ENCODE measurements around the gene PCDHGA11. TPM values are rescaled to one million over a fixed set of nuclear protein-coding genes. Genes with fewer than 3 reads are reported as not detected.
A peak's percentile ranks its signal among the peaks of the same experiment; 100 is the strongest.
"Not testable (repeated sequence)": the region's sequence is repeated elsewhere in the genome, so short reads cannot be mapped to it uniquely, and the experiment has no call there.

Gene PCDHGA11
- total and polyA plus RNA-seq, 9 of the 15 experiments (the other 6 are each of a cell fraction or from before 2014, with no cell fraction given), result 0.04 to 0.07 (median 0.04) TPM; not detected in 4

DNA sequence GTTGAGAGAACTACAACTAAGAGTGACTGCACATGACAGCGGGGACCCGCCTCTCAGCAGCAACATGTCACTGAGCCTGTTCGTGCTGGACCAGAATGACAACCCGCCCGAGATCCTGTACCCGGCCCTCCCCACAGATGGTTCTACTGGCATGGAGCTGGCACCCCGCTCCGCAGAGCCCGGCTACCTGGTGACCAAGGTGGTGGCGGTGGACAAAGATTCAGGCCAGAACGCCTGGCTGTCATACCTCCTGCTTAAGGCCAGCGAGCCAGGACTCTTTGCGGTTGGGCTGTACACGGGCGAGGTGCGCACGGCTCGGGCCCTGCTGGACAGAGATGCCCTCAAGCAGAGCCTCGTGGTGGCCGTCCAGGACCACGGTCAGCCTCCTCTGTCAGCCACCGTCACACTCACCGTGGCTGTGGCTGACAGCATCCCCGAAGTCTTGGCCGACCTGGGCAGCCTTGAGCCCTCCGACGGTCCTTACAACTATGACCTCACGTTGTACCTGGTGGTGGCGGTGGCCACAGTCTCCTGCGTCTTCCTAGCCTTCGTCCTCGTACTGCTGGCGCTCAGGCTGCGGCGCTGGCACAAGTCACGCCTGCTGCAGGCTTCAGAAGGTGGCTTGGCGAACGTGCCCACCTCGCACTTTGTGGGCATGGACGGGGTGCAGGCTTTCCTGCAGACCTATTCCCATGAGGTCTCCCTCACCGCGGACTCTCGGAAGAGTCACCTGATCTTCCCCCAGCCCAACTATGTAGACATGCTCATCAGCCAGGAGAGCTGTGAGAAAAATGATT lies 36.2 kb upstream of the PCDHGA11 start:
- DNase-seq (ENCODE audit: extremely low read depth in 1 of 4, low spot score in 3 of 4) (no peak), ATAC-seq (no peak), FAIRE-seq (no peak)
- CTCF ChIA-PET (ENCODE audit: low intra/inter-chr PET ratio), result no interaction called here
- BruUV-seq (replicated peaks), result no TSS peak
- Histone ChIP-seq H3K4me2 (ENCODE audit: insufficient read depth, low read length) (no peak overlapping the region), H3K9me3 (replicated peaks; ENCODE audit: control insufficient read depth, insufficient read depth, low read depth, low read length) (no peaks in the 10 kb centered on the region), H2AFZ (ENCODE audit: low read depth, low read length) (no peak overlapping the region), H3K4me3 (no peak overlapping the region), H3K79me2 (ENCODE audit: control insufficient read depth, insufficient read depth, low read length) (no peaks in the 10 kb centered on the region), H4K20me1 (replicated peaks; ENCODE audit: control insufficient read depth, insufficient read depth, low read length) (no peaks in the 10 kb centered on the region), H3K36me3 (ENCODE audit: control insufficient read depth, insufficient read depth, low read length) (no peaks in the 10 kb centered on the region), H3K9ac (ENCODE audit: insufficient read depth in 1 of 2, low read depth in 2 of 2, low read length in 2 of 2) (no peak overlapping the region), H3K27ac (ENCODE audit: extremely low read depth, low read depth, low read length) (no peak overlapping the region), H3K27me3 (ENCODE audit: control insufficient read depth in 2 of 2, insufficient read depth in 2 of 2, low read length in 2 of 2) (peaks cover 9 to 35% of the 10 kb centered on the region in 2 experiments; a peak in 4 of 5 replicates), H3K4me1 (replicated peaks in 1 of 2; ENCODE audit: control insufficient read depth in 2 of 2, insufficient read depth in 2 of 2, low read length in 2 of 2) (peaks cover 0 to 11% of the 10 kb centered on the region in 2 experiments; a peak in 2 of 5 replicates), H3K9me1 (ENCODE audit: control insufficient read depth, insufficient read depth, low read length) (no peaks in the 10 kb centered on the region)
- in situ Hi-C loops (cut with MboI) (no loop called here), intact Hi-C loops (cut with micrococcal nuclease) (no loop called here)
- WGBS (ENCODE audit: insufficient coverage, low coverage, missing lambda C conversion rate), result 2% methylated on average over 43 of the region's 43 CpGs
- POLR2A ChIA-PET, result interaction anchor here (0.7 kb wide), 1 partner anchor 13 kb away, joined by 3 read pairs; the partner anchor contains the start of gene PCDHGB5
- no peak for TF ChIP-seq ILF3 (IDR thresholded peaks at IDR 0.05; ENCODE audit: borderline replicate concordance)

DNA sequence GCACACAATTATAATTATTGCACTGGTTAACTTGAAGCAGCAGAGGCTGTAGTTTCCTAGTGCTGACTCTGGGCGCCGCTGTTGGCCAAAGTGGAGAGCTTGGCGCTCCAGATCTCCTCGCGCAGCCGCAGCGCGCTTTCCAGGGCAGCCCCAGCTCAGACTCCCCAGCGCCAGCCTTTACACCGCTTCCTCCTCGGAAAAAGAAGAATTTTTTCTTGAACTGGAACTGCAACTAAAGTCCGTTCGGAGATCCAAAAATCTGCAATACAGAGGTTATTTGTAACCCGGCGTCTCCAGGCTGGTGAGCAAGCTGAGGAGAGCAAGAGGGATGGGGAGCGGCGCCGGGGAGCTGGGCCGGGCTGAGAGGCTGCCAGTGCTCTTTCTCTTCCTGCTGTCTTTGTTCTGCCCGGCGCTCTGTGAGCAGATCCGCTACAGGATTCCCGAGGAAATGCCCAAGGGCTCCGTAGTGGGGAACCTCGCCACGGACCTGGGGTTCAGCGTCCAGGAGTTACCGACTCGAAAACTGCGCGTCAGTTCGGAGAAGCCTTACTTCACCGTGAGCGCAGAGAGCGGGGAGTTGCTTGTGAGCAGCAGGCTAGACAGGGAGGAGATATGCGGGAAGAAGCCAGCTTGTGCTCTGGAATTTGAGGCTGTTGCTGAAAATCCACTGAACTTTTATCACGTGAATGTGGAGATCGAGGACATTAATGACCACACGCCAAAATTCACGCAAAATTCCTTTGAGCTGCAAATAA lies 33.1 kb upstream of the PCDHGA11 start, which contains the start of gene PCDHGB4:
Gene PCDHGB4 (plus strand): TSS at position 142 of the 755 bp plus-strand sequence. CDS start 187 bp downstream, at position 329.
- H3K36me3 ChIP-seq (ENCODE audit: control insufficient read depth, insufficient read depth, low read length); H4K20me1 ChIP-seq (replicated peaks; ENCODE audit: control insufficient read depth, insufficient read depth, low read length); H3K4me3 ChIP-seq; in situ Hi-C loops (cut with MboI); H3K9ac ChIP-seq (ENCODE audit: insufficient read depth in 1 of 2, low read depth in 2 of 2, low read length in 2 of 2); H3K9me3 ChIP-seq (replicated peaks; ENCODE audit: control insufficient read depth, insufficient read depth, low read depth, low read length); H2AFZ ChIP-seq (ENCODE audit: low read depth, low read length); H3K79me2 ChIP-seq (ENCODE audit: control insufficient read depth, insufficient read depth, low read length); H3K9me1 ChIP-seq (ENCODE audit: control insufficient read depth, insufficient read depth, low read length); intact Hi-C loops (cut with micrococcal nuclease); H3K4me2 ChIP-seq (ENCODE audit: insufficient read depth, low read length); CTCF ChIA-PET (ENCODE audit: low intra/inter-chr PET ratio); POLR2A ChIA-PET; BruUV-seq (replicated peaks); H3K27ac ChIP-seq (ENCODE audit: extremely low read depth, low read depth, low read length): not testable (repeated sequence)
- H3K4me1 ChIP-seq (replicated peaks in 1 of 2; ENCODE audit: control insufficient read depth in 2 of 2, insufficient read depth in 2 of 2, low read length in 2 of 2), result peaks cover 0 to 12% of the 10 kb centered on the region in 2 experiments; a peak in 2 of 5 replicates
- WGBS (ENCODE audit: insufficient coverage, low coverage, missing lambda C conversion rate), result 16% methylated on average over 15 of the region's 40 CpGs
- peak; percentile 81 for ATAC-seq
- TF ChIP-seq NRF1 (conservative IDR thresholded peaks at IDR 0.05 in 1 of 2, IDR thresholded peaks at IDR 0.05 in 1 of 2) (peak; percentile 78 to 81), RAD21 (CRISPR knock-in tag; conservative IDR thresholded peaks at IDR 0.05 in 1 of 2, IDR thresholded peaks at IDR 0.05 in 1 of 2) (peak in 1 of 2 experiments; percentile 31; a peak in 1 of 4 replicates)
- TF ChIP-seq, protein P1, sequence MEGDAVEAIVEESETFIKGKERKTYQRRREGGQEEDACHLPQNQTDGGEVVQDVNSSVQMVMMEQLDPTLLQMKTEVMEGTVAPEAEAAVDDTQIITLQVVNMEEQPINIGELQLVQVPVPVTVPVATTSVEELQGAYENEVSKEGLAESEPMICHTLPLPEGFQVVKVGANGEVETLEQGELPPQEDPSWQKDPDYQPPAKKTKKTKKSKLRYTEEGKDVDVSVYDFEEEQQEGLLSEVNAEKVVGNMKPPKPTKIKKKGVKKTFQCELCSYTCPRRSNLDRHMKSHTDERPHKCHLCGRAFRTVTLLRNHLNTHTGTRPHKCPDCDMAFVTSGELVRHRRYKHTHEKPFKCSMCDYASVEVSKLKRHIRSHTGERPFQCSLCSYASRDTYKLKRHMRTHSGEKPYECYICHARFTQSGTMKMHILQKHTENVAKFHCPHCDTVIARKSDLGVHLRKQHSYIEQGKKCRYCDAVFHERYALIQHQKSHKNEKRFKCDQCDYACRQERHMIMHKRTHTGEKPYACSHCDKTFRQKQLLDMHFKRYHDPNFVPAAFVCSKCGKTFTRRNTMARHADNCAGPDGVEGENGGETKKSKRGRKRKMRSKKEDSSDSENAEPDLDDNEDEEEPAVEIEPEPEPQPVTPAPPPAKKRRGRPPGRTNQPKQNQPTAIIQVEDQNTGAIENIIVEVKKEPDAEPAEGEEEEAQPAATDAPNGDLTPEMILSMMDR (IDR thresholded peaks at IDR 0.05 in 2 of 3, conservative IDR thresholded peaks at IDR 0.05 in 1 of 3; ENCODE audit: insufficient read depth in 2 of 3, low read depth in 1 of 3, low read length in 3 of 3), result peak; percentile 22 to 47 (median 42); a peak in 2 of 6 replicates
- TF ChIP-seq, protein P2, sequence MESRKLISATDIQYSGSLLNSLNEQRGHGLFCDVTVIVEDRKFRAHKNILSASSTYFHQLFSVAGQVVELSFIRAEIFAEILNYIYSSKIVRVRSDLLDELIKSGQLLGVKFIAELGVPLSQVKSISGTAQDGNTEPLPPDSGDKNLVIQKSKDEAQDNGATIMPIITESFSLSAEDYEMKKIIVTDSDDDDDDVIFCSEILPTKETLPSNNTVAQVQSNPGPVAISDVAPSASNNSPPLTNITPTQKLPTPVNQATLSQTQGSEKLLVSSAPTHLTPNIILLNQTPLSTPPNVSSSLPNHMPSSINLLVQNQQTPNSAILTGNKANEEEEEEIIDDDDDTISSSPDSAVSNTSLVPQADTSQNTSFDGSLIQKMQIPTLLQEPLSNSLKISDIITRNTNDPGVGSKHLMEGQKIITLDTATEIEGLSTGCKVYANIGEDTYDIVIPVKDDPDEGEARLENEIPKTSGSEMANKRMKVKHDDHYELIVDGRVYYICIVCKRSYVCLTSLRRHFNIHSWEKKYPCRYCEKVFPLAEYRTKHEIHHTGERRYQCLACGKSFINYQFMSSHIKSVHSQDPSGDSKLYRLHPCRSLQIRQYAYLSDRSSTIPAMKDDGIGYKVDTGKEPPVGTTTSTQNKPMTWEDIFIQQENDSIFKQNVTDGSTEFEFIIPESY (CRISPR knock-in tag; IDR thresholded peaks at IDR 0.05), result peak; percentile 39; the same call in 1 of the 2 replicates
- peak; percentile 66 for FAIRE-seq
- peak in 1 of 4 experiments; percentile 12 for DNase-seq (ENCODE audit: extremely low read depth in 1 of 4, low spot score in 3 of 4)
- peaks cover 6 to 35% of the 10 kb centered on the region in 2 experiments; a peak in 4 of 5 replicates for H3K27me3 ChIP-seq (ENCODE audit: control insufficient read depth in 2 of 2, insufficient read depth in 2 of 2, low read length in 2 of 2)
